ENCODE data around the gene KCNK18. TPM values are rescaled to one million over a fixed set of nuclear protein-coding genes. Genes with fewer than 3 reads are reported as not detected.

Gene KCNK18
- not detected for total RNA-seq
- not detected for polyA plus RNA-seq
- total RNA-seq, result not detected

GRCh38 chr10:117197189-117197588 lies at the start of gene KCNK18:
Gene KCNK18, plus strand, starts transcription at chr10:117197489. Its CDS starts 0 bp downstream, at chr10:117197489.
- no peaks in the 10 kb centered on the region for H3K36me3 Mint-ChIP-seq
- Histone ChIP-seq H3K36me3 (ENCODE audit: control insufficient read depth in 2 of 3, insufficient read depth in 3 of 3, low read length in 3 of 3) (no peaks in the 10 kb centered on the region), H3K4me3 (ENCODE audit: low read length) (no peak within 1 kb of the TSS), H3K27ac (ENCODE audit: low read depth, low read length) (no peak within 1 kb of the TSS), H3K27me3 (ENCODE audit: control insufficient read depth in 2 of 2, insufficient read depth in 2 of 2, low read length in 2 of 2) (no peaks in the 10 kb centered on the region), H3K4me1 (ENCODE audit: control insufficient read depth in 2 of 2, insufficient read depth in 2 of 2, low read length in 2 of 2) (no peaks in the 10 kb centered on the region), H3K9me3 (ENCODE audit: control insufficient read depth in 2 of 3, low read length in 3 of 3) (no peaks in the 10 kb centered on the region)
- H3K9me3 Mint-ChIP-seq, result no peaks in the 10 kb centered on the region
- no peak within 1 kb of the TSS for H3K4me3 Mint-ChIP-seq
- intact Hi-C loops (cut with micrococcal nuclease), result no loop called here
- ChIA-PET CTCF (interaction anchor here (1.1 kb wide), 1 partner anchor 19 kb away, joined by 3 read pairs; no protein-coding TSS in a partner anchor), POLR2A (no interaction called here)
- H3K27ac Mint-ChIP-seq, result no peak within 1 kb of the TSS
- ATAC-seq, result no peak
- DNase-seq, result no peak
- H3K4me1 Mint-ChIP-seq, result no peaks in the 10 kb centered on the region
- peaks cover 0 to 22% (median 5%) of the 10 kb centered on the region in 5 donors for H3K27me3 Mint-ChIP-seq

- no peak overlapping the region for H3K27ac ChIP-seq (ENCODE audit: low read depth, low read length)
- POLR2A ChIA-PET, result no interaction called here
- ATAC-seq (no peak), DNase-seq (no peak)
- intact Hi-C loops (cut with micrococcal nuclease), result no loop called here
- H3K27me3 ChIP-seq (ENCODE audit: control insufficient read depth in 2 of 2, insufficient read depth in 2 of 2, low read length in 2 of 2), result peaks cover 0 to 3% of the 10 kb centered on the region in 2 donors
- CTCF ChIA-PET, result no interaction called here
- Mint-ChIP-seq H3K36me3 (peaks cover 0 to 4% (median 0%) of the 10 kb centered on the region in 5 donors), H3K4me3 (no peak overlapping the region), H3K27ac (no peak overlapping the region), H3K27me3 (peaks cover 14 to 68% (median 62%) of the 10 kb centered on the region in 5 donors), H3K9me3 (peaks cover 0 to 11% (median 4%) of the 10 kb centered on the region in 11 donors), H3K4me1 (no peaks in the 10 kb centered on the region)
- no peaks in the 10 kb centered on the region for H3K4me1 ChIP-seq (ENCODE audit: control insufficient read depth in 2 of 2, insufficient read depth in 2 of 2, low read length in 2 of 2)
- no peak overlapping the region for H3K4me3 ChIP-seq (ENCODE audit: low read length)
- peaks cover 0 to 4% (median 0%) of the 10 kb centered on the region in 3 experiments for H3K9me3 ChIP-seq (ENCODE audit: control insufficient read depth in 2 of 3, low read length in 3 of 3)
- H3K36me3 ChIP-seq (ENCODE audit: control insufficient read depth in 2 of 3, insufficient read depth in 3 of 3, low read length in 3 of 3), result no peaks in the 10 kb centered on the region
Measured at GRCh38 chr10:117148284-117148683, 49.0 kb upstream of the KCNK18 start.

GRCh38 chr10:117152668-117153067 lies 44.6 kb upstream of the KCNK18 start:
- Histone ChIP-seq H3K4me3 (ENCODE audit: low read length) (no peak overlapping the region), H3K9me3 (ENCODE audit: control insufficient read depth in 2 of 3, low read length in 3 of 3) (no peaks in the 10 kb centered on the region), H3K27ac (ENCODE audit: low read depth, low read length) (no peak overlapping the region), H3K36me3 (ENCODE audit: control insufficient read depth in 2 of 3, insufficient read depth in 3 of 3, low read length in 3 of 3) (no peaks in the 10 kb centered on the region), H3K27me3 (ENCODE audit: control insufficient read depth in 2 of 2, insufficient read depth in 2 of 2, low read length in 2 of 2) (peaks cover 0 to 19% of the 10 kb centered on the region in 2 donors), H3K4me1 (ENCODE audit: control insufficient read depth in 2 of 2, insufficient read depth in 2 of 2, low read length in 2 of 2) (no peaks in the 10 kb centered on the region)
- ChIA-PET CTCF (no interaction called here), POLR2A (no interaction called here)
- H3K9me3 Mint-ChIP-seq, result peaks cover 0 to 7% (median 1%) of the 10 kb centered on the region in 11 donors
- H3K4me3 Mint-ChIP-seq, result no peak overlapping the region
- no peak overlapping the region for H3K27ac Mint-ChIP-seq
- intact Hi-C loops (cut with micrococcal nuclease), result no loop called here
- no peak for DNase-seq
- no peak for ATAC-seq
- H3K36me3 Mint-ChIP-seq, result peaks cover 0 to 5% (median 0%) of the 10 kb centered on the region in 5 donors
- H3K27me3 Mint-ChIP-seq, result peaks cover 23 to 81% (median 73%) of the 10 kb centered on the region in 5 donors
- no peaks in the 10 kb centered on the region for H3K4me1 Mint-ChIP-seq

GRCh38 chr10:117158297-117158696 lies 39.0 kb upstream of the KCNK18 start:
- Histone ChIP-seq H3K36me3 (ENCODE audit: control insufficient read depth in 2 of 3, insufficient read depth in 3 of 3, low read length in 3 of 3) (no peaks in the 10 kb centered on the region), H3K9me3 (ENCODE audit: control insufficient read depth in 2 of 3, low read length in 3 of 3) (no peaks in the 10 kb centered on the region), H3K27me3 (ENCODE audit: control insufficient read depth in 2 of 2, insufficient read depth in 2 of 2, low read length in 2 of 2) (peaks cover 12 to 27% of the 10 kb centered on the region in 2 donors), H3K4me3 (ENCODE audit: low read length) (no peak overlapping the region), H3K27ac (ENCODE audit: low read depth, low read length) (no peak overlapping the region), H3K4me1 (ENCODE audit: control insufficient read depth in 2 of 2, insufficient read depth in 2 of 2, low read length in 2 of 2) (peaks cover 0 to 2% of the 10 kb centered on the region in 2 donors)
- ChIA-PET CTCF (interaction anchor here (0.9 to 2.5 kb wide), 2 partner anchors 9 to 17 kb away, joined by 4 to 9 read pairs; no protein-coding TSS in a partner anchor), POLR2A (no interaction called here)
- DNase-seq, result no peak
- Mint-ChIP-seq H3K9me3 (peaks cover 0 to 10% (median 0%) of the 10 kb centered on the region in 11 donors), H3K4me3 (no peak overlapping the region), H3K36me3 (peaks cover 0 to 6% (median 0%) of the 10 kb centered on the region in 5 donors), H3K27me3 (peaks cover 68 to 91% (median 87%) of the 10 kb centered on the region in 5 donors), H3K27ac (no peak overlapping the region), H3K4me1 (peaks cover 5 to 17% (median 12%) of the 10 kb centered on the region in 7 donors)
- intact Hi-C loops (cut with micrococcal nuclease), result no loop called here
- no peak for ATAC-seq

- H3K4me1 Mint-ChIP-seq, result peaks cover 5 to 23% (median 17%) of the 10 kb centered on the region in 7 donors
- ChIA-PET POLR2A (no interaction called here), CTCF (interaction anchor here (0.9 to 2.5 kb wide), 2 partner anchors 8 to 15 kb away, joined by 4 to 9 read pairs; no protein-coding TSS in a partner anchor)
- H3K36me3 Mint-ChIP-seq, result peaks cover 0 to 6% (median 0%) of the 10 kb centered on the region in 5 donors
- no peak overlapping the region for H3K4me3 ChIP-seq (ENCODE audit: low read length)
- H3K27ac ChIP-seq (ENCODE audit: low read depth, low read length), result no peak overlapping the region
- no peak overlapping the region for H3K4me3 Mint-ChIP-seq
- peaks cover 73 to 89% (median 82%) of the 10 kb centered on the region in 5 donors for H3K27me3 Mint-ChIP-seq
- no peaks in the 10 kb centered on the region for H3K36me3 ChIP-seq (ENCODE audit: control insufficient read depth in 2 of 3, insufficient read depth in 3 of 3, low read length in 3 of 3)
- H3K27me3 ChIP-seq (ENCODE audit: control insufficient read depth in 2 of 2, insufficient read depth in 2 of 2, low read length in 2 of 2), result peaks cover 12 to 33% of the 10 kb centered on the region in 2 donors
- peaks cover 0 to 10% (median 0%) of the 10 kb centered on the region in 11 donors for H3K9me3 Mint-ChIP-seq
- H3K27ac Mint-ChIP-seq, result no peak overlapping the region
- DNase-seq (no peak), ATAC-seq (no peak)
- peaks cover 0 to 6% of the 10 kb centered on the region in 2 donors for H3K4me1 ChIP-seq (ENCODE audit: control insufficient read depth in 2 of 2, insufficient read depth in 2 of 2, low read length in 2 of 2)
- H3K9me3 ChIP-seq (ENCODE audit: control insufficient read depth in 2 of 3, low read length in 3 of 3), result no peaks in the 10 kb centered on the region
- intact Hi-C loops (cut with micrococcal nuclease), result no loop called here
Measured at GRCh38 chr10:117159390-117159789, 37.9 kb upstream of the KCNK18 start.

- no peak overlapping the region for H3K27ac ChIP-seq (ENCODE audit: low read depth, low read length)
- peaks cover 80 to 89% (median 81%) of the 10 kb centered on the region in 5 donors for H3K27me3 Mint-ChIP-seq
- ChIA-PET POLR2A (no interaction called here), CTCF (no interaction called here)
- intact Hi-C loops (cut with micrococcal nuclease), result no loop called here
- H3K36me3 ChIP-seq (ENCODE audit: control insufficient read depth in 2 of 3, insufficient read depth in 3 of 3, low read length in 3 of 3), result no peaks in the 10 kb centered on the region
- H3K4me1 Mint-ChIP-seq, result peaks cover 9 to 33% (median 27%) of the 10 kb centered on the region in 7 donors
- peaks cover 0 to 10% (median 0%) of the 10 kb centered on the region in 11 donors for H3K9me3 Mint-ChIP-seq
- ATAC-seq (no peak), DNase-seq (no peak)
- H3K27me3 ChIP-seq (ENCODE audit: control insufficient read depth in 2 of 2, insufficient read depth in 2 of 2, low read length in 2 of 2), result peaks cover 12 to 39% of the 10 kb centered on the region in 2 donors
- H3K4me1 ChIP-seq (ENCODE audit: control insufficient read depth in 2 of 2, insufficient read depth in 2 of 2, low read length in 2 of 2), result peaks cover 0 to 6% of the 10 kb centered on the region in 2 donors
- no peak overlapping the region for H3K4me3 Mint-ChIP-seq
- H3K36me3 Mint-ChIP-seq, result peaks cover 0 to 6% (median 0%) of the 10 kb centered on the region in 5 donors
- no peak overlapping the region for H3K4me3 ChIP-seq (ENCODE audit: low read length)
- H3K27ac Mint-ChIP-seq, result no peak overlapping the region
- H3K9me3 ChIP-seq (ENCODE audit: control insufficient read depth in 2 of 3, low read length in 3 of 3), result no peaks in the 10 kb centered on the region
Measured at GRCh38 chr10:117160567-117160966, 36.7 kb upstream of the KCNK18 start.
